ENCODE data around the gene INHA. TPM values are rescaled to one million over a fixed set of nuclear protein-coding genes. Genes with fewer than 3 reads are reported as not detected.

The INHA gene
- total RNA-seq, 1 experiment from 2014 or later: not detected

DNA sequence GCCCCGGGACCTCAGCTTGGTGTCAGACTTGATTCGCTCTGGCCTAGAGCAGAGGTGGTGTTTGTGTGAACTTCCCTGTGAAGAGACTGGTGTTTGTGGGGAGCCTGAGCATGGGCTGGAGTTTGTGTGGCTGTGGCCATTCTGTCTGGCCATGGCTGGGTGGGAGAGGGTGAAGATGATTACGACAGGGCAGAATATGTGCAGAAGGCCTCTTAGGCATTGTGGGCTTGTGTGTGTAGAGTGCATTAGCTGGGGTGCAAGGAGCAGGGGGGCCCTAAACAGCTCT, 11.3 kb upstream of the INHA start:
- Histone ChIP-seq H3K27ac (ENCODE audit: low read depth, low read length) (no peak overlapping the region), H3K79me2 (ENCODE audit: insufficient read depth, low read length) (no peaks in the 10 kb centered on the region), H3K4me2 (ENCODE audit: low read length) (no peak overlapping the region), H3K27me3 (ENCODE audit: insufficient read depth, low read length) (no peaks in the 10 kb centered on the region), H3K9me2 (ENCODE audit: insufficient read depth) (no peaks in the 10 kb centered on the region), H3K9me3 (ENCODE audit: control insufficient read depth in 1 of 2, insufficient read depth in 1 of 2, low read depth in 1 of 2, low read length in 2 of 2) (no peaks in the 10 kb centered on the region), H4K20me1 (ENCODE audit: insufficient read depth) (no peaks in the 10 kb centered on the region), H3K4me3 (replicated peaks in 1 of 2; ENCODE audit: low read depth in 1 of 2, low read length in 2 of 2) (no peak overlapping the region), H3K4me1 (ENCODE audit: control insufficient read depth in 1 of 2, insufficient read depth in 2 of 2, low read length in 2 of 2) (peaks cover 0 to 4% of the 10 kb centered on the region in 2 experiments; a peak in 1 of 4 replicates), H3K9ac (ENCODE audit: low read length) (no peak overlapping the region), H2AFZ (ENCODE audit: low read depth, low read length, poor library complexity, severe bottlenecking) (no peak overlapping the region), H3K36me3 (ENCODE audit: control insufficient read depth in 1 of 2, insufficient read depth in 2 of 2, low read length in 2 of 2) (no peaks in the 10 kb centered on the region)
- DNase-seq (ENCODE audit: low read depth, low spot score): no peak
- ChIA-PET RAD21 (ENCODE audit: low non-redundant PET in 1 of 2, low total read pairs in 2 of 2, uncharacterized antibody in 2 of 2, unreplicated experiment in 2 of 2) (no interaction called here), POLR2A (interaction anchor here (1.6 kb wide), 1 partner anchor 17 kb away, joined by 4 read pairs; the partner anchor contains the start of genes CHPF and TMEM198), CTCF (interaction anchor here (0.8 to 2.6 kb wide), 10 partner anchors 9 to 128 kb away, joined by 3 to 16 read pairs (median 4); partner anchors contain the start of genes INHA, OBSL1 and STK11IP)
- no TSS peak for BruUV-seq (replicated peaks)
- TF ChIP-seq JUND (IDR thresholded peaks at IDR 0.05) (no peak), EZH2phosphoT487 (IDR thresholded peaks at IDR 0.05; ENCODE audit: borderline replicate concordance) (no peak), SP1 (IDR thresholded peaks at IDR 0.05; ENCODE audit: low read depth) (no peak), EGR1 (IDR thresholded peaks at IDR 0.05; ENCODE audit: low read depth) (no peak), FOSL1 (IDR thresholded peaks at IDR 0.05; ENCODE audit: low read depth) (no peak), POLR2AphosphoS5 (IDR thresholded peaks at IDR 0.05; ENCODE audit: low read depth, low read length) (no peak), ZNF274 (IDR thresholded peaks at IDR 0.05; ENCODE audit: low read depth, low read length) (no peak)
- intact Hi-C loops (cut with micrococcal nuclease): no loop called here
- no peak for ATAC-seq

- H3K9ac ChIP-seq (ENCODE audit: low read length): no peak overlapping the region
- ChIA-PET POLR2A (interaction anchor here (1.6 kb wide), 1 partner anchor 18 kb away, joined by 4 read pairs; the partner anchor contains the start of genes CHPF and TMEM198), CTCF (interaction anchor here (1.6 to 2.6 kb wide), 4 partner anchors 10 to 20 kb away, joined by 5 to 16 read pairs (median 6); partner anchors contain the start of genes INHA and OBSL1), RAD21 (ENCODE audit: low non-redundant PET in 1 of 2, low total read pairs in 2 of 2, uncharacterized antibody in 2 of 2, unreplicated experiment in 2 of 2) (no interaction called here)
- no peaks in the 10 kb centered on the region for H3K9me2 ChIP-seq (ENCODE audit: insufficient read depth)
- no peak overlapping the region for H3K27ac ChIP-seq (ENCODE audit: low read depth, low read length)
- intact Hi-C loops (cut with micrococcal nuclease): no loop called here
- H4K20me1 ChIP-seq (ENCODE audit: insufficient read depth): no peaks in the 10 kb centered on the region
- peaks cover 0 to 4% of the 10 kb centered on the region in 2 experiments; a peak in 1 of 4 replicates for H3K4me1 ChIP-seq (ENCODE audit: control insufficient read depth in 1 of 2, insufficient read depth in 2 of 2, low read length in 2 of 2)
- no peaks in the 10 kb centered on the region for H3K36me3 ChIP-seq (ENCODE audit: control insufficient read depth in 1 of 2, insufficient read depth in 2 of 2, low read length in 2 of 2)
- ATAC-seq (no peak), DNase-seq (ENCODE audit: low read depth, low spot score) (no peak)
- no peak overlapping the region for H3K4me2 ChIP-seq (ENCODE audit: low read length)
- H3K9me3 ChIP-seq (ENCODE audit: control insufficient read depth in 1 of 2, insufficient read depth in 1 of 2, low read depth in 1 of 2, low read length in 2 of 2): no peaks in the 10 kb centered on the region
- H2AFZ ChIP-seq (ENCODE audit: low read depth, low read length, poor library complexity, severe bottlenecking): no peak overlapping the region
- no peaks in the 10 kb centered on the region for H3K27me3 ChIP-seq (ENCODE audit: insufficient read depth, low read length)
- H3K4me3 ChIP-seq (replicated peaks in 1 of 2; ENCODE audit: low read depth in 1 of 2, low read length in 2 of 2): no peak overlapping the region
- no TSS peak for BruUV-seq (replicated peaks)
- H3K79me2 ChIP-seq (ENCODE audit: insufficient read depth, low read length): no peaks in the 10 kb centered on the region
- TF ChIP-seq CEBPB (IDR thresholded peaks at IDR 0.05; ENCODE audit: low read depth) (no peak), FOSL1 (IDR thresholded peaks at IDR 0.05; ENCODE audit: low read depth) (no peak), POLR2A (IDR thresholded peaks at IDR 0.05; ENCODE audit: borderline replicate concordance, extremely low read depth, insufficient read depth, insufficient read length) (no peak), EGR1 (IDR thresholded peaks at IDR 0.05; ENCODE audit: low read depth) (no peak), ZFX (IDR thresholded peaks at IDR 0.05) (no peak), JUND (IDR thresholded peaks at IDR 0.05) (no peak), ZBTB33 (IDR thresholded peaks at IDR 0.05; ENCODE audit: extremely low read depth, insufficient replicate concordance, low read length) (no peak), EZH2 (IDR thresholded peaks at IDR 0.05) (no peak), ATF3 (IDR thresholded peaks at IDR 0.05) (no peak), POLR2AphosphoS5 (IDR thresholded peaks at IDR 0.05; ENCODE audit: low read depth, low read length) (no peak)
- TF ChIP-seq, protein P1, sequence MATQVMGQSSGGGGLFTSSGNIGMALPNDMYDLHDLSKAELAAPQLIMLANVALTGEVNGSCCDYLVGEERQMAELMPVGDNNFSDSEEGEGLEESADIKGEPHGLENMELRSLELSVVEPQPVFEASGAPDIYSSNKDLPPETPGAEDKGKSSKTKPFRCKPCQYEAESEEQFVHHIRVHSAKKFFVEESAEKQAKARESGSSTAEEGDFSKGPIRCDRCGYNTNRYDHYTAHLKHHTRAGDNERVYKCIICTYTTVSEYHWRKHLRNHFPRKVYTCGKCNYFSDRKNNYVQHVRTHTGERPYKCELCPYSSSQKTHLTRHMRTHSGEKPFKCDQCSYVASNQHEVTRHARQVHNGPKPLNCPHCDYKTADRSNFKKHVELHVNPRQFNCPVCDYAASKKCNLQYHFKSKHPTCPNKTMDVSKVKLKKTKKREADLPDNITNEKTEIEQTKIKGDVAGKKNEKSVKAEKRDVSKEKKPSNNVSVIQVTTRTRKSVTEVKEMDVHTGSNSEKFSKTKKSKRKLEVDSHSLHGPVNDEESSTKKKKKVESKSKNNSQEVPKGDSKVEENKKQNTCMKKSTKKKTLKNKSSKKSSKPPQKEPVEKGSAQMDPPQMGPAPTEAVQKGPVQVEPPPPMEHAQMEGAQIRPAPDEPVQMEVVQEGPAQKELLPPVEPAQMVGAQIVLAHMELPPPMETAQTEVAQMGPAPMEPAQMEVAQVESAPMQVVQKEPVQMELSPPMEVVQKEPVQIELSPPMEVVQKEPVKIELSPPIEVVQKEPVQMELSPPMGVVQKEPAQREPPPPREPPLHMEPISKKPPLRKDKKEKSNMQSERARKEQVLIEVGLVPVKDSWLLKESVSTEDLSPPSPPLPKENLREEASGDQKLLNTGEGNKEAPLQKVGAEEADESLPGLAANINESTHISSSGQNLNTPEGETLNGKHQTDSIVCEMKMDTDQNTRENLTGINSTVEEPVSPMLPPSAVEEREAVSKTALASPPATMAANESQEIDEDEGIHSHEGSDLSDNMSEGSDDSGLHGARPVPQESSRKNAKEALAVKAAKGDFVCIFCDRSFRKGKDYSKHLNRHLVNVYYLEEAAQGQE (IDR thresholded peaks at IDR 0.05; ENCODE audit: low read depth): no peak
These were observed 10.7 kb upstream of the INHA start for GRCh38 chr2:219561179-219562048.

Measured in HCT116 (cell line).